ENCODE data around the gene RBFOX1. TPM values are rescaled to one million over a fixed set of nuclear protein-coding genes. Genes with fewer than 3 reads are reported as not detected.
"Not testable (repeated sequence)": the region's sequence is repeated elsewhere in the genome, so short reads cannot be mapped to it uniquely, and the experiment has no call there.

Gene RBFOX1
- total RNA-seq, 2 experiments from 2014 or later = not detected

DNA sequence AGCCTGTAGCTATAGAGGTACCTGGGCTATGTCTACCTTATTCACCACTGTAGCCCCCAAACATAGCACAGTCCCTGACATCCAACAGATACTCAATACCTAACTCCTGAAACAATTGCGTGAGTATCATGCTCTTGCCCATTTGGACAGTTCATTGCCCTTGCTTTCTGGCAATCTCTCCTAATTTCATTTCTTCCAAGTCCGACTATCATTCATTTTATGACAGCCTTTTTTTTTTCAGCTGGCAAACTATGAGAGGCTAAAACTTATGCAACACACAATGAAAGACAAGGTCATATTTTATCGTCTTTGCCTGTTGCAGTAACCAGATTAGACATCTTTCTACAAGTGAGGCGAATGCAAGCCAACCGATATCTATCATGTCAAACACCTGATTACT lies 169.2 kb downstream of the RBFOX1 start:
- H3K4me1 Mint-ChIP-seq = no peaks in the 10 kb centered on the region
- no peaks in the 10 kb centered on the region for H3K36me3 Mint-ChIP-seq (ENCODE audit: low read depth)
- H3K27ac Mint-ChIP-seq = no peak overlapping the region
- peaks cover 31% of the 10 kb centered on the region for H3K9me3 Mint-ChIP-seq
- POLR2A ChIA-PET = no interaction called here
- CTCF ChIA-PET = no interaction called here
- H3K27me3 Mint-ChIP-seq = no peaks in the 10 kb centered on the region
- no peak for DNase-seq
- no peak overlapping the region for H3K4me3 Mint-ChIP-seq

DNA sequence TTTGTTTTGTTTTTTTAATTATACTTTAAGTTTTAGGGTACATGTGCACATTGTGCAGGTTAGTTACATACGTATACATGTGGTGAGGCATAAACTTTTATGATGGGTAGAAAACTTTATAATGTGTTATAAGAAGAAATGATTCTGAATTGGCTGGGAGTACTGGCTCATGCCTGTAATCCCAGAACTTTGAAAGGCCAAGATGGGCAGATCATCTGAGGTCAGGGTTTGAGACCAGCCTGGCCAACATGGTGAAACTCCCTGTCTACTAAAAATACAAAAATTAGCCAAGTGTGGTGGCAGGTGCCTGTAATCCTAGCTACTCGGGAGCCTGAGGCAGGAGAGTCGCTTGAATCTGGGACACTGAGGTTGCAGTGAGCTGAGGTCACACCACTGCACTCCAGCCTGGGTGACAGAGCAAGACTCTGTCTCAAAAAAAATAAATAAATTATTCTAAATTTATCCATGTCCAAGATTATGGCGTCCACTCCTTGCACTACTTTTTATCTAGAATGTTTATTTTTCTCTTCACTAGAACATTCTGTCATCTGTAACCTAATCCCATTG lies 170.0 kb downstream of the RBFOX1 start:
- not testable (repeated sequence) for H3K27ac Mint-ChIP-seq

DNA sequence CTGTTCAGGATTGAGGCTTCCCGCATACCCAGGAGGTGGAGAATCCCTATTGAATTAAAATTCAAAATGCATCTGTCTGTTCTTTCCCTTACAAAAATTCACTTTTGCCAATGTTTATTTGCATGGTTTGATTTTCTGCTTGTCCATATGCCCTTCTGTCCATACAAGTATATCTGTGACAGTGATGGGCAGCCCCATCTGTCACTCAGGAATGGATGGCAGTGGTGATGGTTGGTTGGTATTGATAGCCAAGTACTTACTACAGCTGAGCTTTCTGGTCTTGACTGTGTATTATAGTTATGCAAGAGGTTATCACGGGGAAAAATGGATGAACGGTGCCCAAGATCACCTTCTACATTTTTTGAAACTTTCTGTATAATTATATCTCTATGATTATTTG lies 171.0 kb downstream of the RBFOX1 start:
- Mint-ChIP-seq H3K27ac (no peak overlapping the region), H3K27me3 (no peaks in the 10 kb centered on the region), H3K36me3 (ENCODE audit: low read depth) (no peaks in the 10 kb centered on the region), H3K4me3 (no peak overlapping the region), H3K4me1 (no peaks in the 10 kb centered on the region), H3K9me3 (peaks cover 28% of the 10 kb centered on the region)
- POLR2A ChIA-PET = no interaction called here
- CTCF ChIA-PET = no interaction called here
- DNase-seq = no peak

More for the DNA sequence above, 170.0 kb downstream of the RBFOX1 start:
- POLR2A ChIA-PET; H3K27me3 Mint-ChIP-seq; H3K4me1 Mint-ChIP-seq; H3K4me3 Mint-ChIP-seq; DNase-seq; CTCF ChIA-PET; H3K36me3 Mint-ChIP-seq (ENCODE audit: low read depth): not testable (repeated sequence)
- peaks cover 28% of the 10 kb centered on the region for H3K9me3 Mint-ChIP-seq

DNA sequence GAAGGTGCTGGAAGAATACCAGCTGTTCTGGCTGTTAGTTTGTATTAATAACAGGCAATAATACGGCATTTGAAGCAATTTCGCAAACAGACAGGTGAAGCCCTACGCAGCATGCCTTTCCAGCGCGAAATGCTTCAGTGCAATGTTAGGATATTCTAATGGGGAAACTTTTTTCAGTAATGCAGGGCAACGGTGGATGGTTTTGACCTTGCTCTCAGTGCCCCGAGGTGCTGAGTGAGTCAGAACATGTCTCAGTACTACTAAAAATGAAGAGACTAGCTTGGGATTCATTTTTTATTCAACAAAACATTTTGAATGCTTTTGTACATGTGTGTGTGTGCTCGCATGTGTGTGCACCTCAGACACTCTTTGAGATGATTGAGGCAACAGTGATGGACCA lies 172.2 kb downstream of the RBFOX1 start:
- peaks cover 35% of the 10 kb centered on the region for H3K9me3 Mint-ChIP-seq
- no peak overlapping the region for H3K27ac Mint-ChIP-seq
- CTCF ChIA-PET = no interaction called here
- H3K27me3 Mint-ChIP-seq = no peaks in the 10 kb centered on the region
- POLR2A ChIA-PET = no interaction called here
- no peaks in the 10 kb centered on the region for H3K4me1 Mint-ChIP-seq
- no peaks in the 10 kb centered on the region for H3K36me3 Mint-ChIP-seq (ENCODE audit: low read depth)
- no peak for DNase-seq
- no peak overlapping the region for H3K4me3 Mint-ChIP-seq

DNA sequence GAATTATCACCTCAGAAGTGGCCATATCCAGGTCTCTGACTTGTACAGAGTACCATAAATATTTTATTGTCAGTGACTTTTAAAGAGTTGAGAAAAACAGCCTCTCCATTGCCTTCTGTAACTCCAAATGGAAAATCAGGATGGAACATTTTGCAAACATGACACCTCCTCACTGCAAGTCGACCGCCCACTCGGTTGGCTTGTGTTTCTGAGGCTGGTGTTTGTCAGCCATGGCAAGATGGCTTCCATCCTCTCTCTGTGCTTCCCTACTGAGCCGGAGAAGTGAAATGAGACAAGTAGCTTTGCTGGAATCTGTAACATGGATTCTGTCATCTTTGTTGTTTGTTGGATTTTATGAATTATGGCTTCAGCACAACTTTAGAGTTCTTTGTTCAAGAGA lies 172.8 kb downstream of the RBFOX1 start:
- DNase-seq = no peak
- no peaks in the 10 kb centered on the region for H3K4me1 Mint-ChIP-seq
- H3K27ac Mint-ChIP-seq = no peak overlapping the region
- no peak overlapping the region for H3K4me3 Mint-ChIP-seq
- H3K27me3 Mint-ChIP-seq = no peaks in the 10 kb centered on the region
- H3K36me3 Mint-ChIP-seq (ENCODE audit: low read depth) = no peaks in the 10 kb centered on the region
- ChIA-PET CTCF (no interaction called here), POLR2A (no interaction called here)
- peaks cover 37% of the 10 kb centered on the region for H3K9me3 Mint-ChIP-seq

DNA sequence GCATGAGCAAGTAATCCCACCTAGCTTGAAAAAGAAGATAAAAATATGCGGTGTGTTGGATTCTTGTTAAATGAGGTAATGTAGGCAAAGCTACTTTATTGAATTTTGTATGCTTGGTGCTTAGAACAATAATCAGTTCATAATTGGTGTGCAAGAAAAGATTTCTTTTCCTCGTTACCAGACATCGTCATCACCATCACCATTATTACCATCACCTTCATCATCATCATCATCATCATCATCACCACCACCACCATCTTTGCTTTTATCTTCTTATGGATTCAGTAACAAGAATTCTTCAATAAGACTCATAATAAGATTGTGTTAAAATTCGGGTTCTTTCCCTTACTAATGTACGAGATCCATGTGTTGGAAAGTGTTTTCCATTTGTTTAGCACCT lies 173.7 kb downstream of the RBFOX1 start:
- POLR2A ChIA-PET = no interaction called here
- no peaks in the 10 kb centered on the region for H3K4me1 Mint-ChIP-seq
- no peak for DNase-seq
- no peaks in the 10 kb centered on the region for H3K36me3 Mint-ChIP-seq (ENCODE audit: low read depth)
- no peak overlapping the region for H3K27ac Mint-ChIP-seq
- peaks cover 36% of the 10 kb centered on the region for H3K9me3 Mint-ChIP-seq
- no peaks in the 10 kb centered on the region for H3K27me3 Mint-ChIP-seq
- no peak overlapping the region for H3K4me3 Mint-ChIP-seq
- CTCF ChIA-PET = no interaction called here

DNA sequence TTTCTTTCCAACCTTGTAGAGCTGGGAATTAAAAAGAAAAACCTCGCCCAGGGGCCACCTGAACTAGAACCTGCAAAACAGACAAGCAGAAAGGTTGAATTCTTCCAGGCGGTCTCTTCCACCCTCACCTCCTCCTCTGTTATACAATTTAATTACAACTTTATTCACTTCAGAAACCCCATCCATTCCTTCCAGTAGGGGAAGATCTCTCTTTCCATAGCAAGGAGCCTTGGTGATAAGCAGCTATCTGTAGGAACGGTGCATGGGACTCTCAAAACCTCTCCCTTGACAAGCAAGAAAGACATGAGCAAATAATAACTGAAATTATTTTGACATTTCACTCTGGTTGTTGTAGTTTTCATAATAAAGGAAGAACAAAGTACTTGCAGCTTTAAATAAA lies 176.0 kb downstream of the RBFOX1 start:
- Mint-ChIP-seq H3K4me1 (no peaks in the 10 kb centered on the region), H3K27ac (no peak overlapping the region), H3K27me3 (no peaks in the 10 kb centered on the region), H3K4me3 (no peak overlapping the region), H3K36me3 (ENCODE audit: low read depth) (no peaks in the 10 kb centered on the region), H3K9me3 (peaks cover 32% of the 10 kb centered on the region)
- POLR2A ChIA-PET = no interaction called here
- DNase-seq = no peak
- CTCF ChIA-PET = no interaction called here

DNA sequence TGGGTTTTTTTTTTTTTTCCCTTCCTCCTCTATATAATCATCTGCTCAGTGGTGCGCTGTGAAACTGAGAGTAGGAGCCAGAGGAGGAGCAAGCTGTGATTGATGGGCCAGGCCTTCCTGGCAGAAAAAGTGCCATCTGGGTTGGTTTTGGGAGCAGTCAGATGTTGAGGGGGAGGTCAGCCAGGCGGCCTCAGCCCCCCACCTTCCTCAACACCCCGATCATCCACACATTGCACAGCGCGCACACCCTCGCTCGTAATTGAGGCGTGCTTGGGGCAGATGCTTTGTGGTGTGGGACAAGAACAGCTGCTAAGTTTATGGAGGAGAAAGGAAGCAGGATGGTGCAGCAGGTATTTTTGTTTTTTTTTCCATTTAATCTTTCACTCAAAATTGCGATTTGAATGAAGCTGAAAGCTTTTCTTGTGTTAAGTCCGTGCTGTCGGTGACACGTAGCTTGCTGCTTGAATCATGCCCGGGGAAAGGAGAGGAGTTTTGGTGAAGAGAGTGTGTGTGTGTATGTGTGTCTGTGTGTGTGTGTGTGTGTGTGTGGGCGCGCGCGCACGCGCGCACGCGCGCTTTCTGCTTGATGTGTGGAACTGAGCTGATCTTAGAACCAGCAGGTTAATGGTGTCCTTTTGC lies 177.4 kb downstream of the RBFOX1 start:
- ChIA-PET POLR2A (no interaction called here), CTCF (no interaction called here)
- Mint-ChIP-seq H3K4me1 (no peaks in the 10 kb centered on the region), H3K4me3 (no peak overlapping the region), H3K36me3 (ENCODE audit: low read depth) (no peaks in the 10 kb centered on the region), H3K27me3 (no peaks in the 10 kb centered on the region), H3K9me3 (peaks cover 33% of the 10 kb centered on the region), H3K27ac (no peak overlapping the region)
- DNase-seq = no peak

DNA sequence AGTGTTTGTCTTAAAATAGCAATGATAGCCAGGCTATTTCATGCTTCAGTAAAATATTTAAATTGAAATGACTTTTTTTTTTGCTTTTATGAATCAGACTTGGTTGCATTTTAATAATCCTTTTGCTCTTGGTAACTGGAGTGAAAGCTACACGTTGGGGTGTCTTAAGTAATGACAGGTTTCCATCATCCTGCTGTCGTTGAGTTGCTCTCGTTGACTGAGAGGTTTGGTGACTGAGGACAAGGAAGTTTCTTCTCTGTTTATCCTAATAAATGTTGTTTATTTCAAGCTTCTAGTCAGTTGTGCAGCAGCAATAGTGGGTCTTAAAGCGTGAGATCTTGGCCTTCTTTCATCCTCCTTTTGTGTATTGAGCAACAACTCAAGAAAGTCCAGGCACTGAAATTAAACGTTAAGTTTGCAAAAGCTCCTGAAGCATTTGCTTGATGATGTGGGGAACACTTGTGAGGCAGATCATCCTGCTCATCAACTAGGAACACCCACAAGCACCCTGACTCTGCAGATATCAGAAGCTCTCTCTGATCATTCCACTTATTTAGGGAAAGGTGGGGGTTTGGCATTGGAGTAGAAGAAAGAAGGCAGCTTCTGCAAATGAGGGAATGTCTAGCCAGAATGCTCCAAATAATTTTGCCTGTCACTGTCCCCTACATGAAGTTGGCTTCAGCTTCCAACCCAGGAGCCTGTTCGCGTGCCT lies 179.1 kb downstream of the RBFOX1 start:
- peaks cover 29% of the 10 kb centered on the region for H3K9me3 Mint-ChIP-seq
- no peak for DNase-seq
- H3K27ac Mint-ChIP-seq = no peak overlapping the region
- CTCF ChIA-PET = no interaction called here
- H3K27me3 Mint-ChIP-seq = no peaks in the 10 kb centered on the region
- no peaks in the 10 kb centered on the region for H3K4me1 Mint-ChIP-seq
- H3K36me3 Mint-ChIP-seq (ENCODE audit: low read depth) = no peaks in the 10 kb centered on the region
- H3K4me3 Mint-ChIP-seq = no peak overlapping the region
- POLR2A ChIA-PET = no interaction called here

DNA sequence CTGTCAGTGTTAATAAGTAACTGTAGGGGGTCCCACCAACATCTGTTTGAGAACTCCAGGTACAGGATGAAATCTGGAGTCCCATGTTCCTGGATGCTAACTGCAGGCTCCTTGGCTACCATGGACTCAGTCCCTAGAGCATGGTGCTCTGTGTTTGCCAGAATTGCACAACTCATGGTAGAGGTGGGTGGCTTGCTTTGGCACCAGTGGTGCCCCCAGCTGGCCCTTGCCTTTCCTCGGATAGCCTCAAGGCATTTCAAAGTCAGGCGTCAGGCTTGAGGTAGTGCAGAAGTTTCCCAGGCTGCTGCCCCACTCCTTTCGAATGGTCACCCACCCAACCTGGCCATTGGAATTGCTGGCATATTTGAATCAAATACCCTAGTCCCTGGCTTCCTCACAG lies 179.9 kb downstream of the RBFOX1 start:
- Mint-ChIP-seq H3K4me1 (no peaks in the 10 kb centered on the region), H3K36me3 (ENCODE audit: low read depth) (no peaks in the 10 kb centered on the region), H3K27ac (no peak overlapping the region), H3K9me3 (peaks cover 34% of the 10 kb centered on the region), H3K4me3 (no peak overlapping the region), H3K27me3 (no peaks in the 10 kb centered on the region)
- no peak for DNase-seq
- ChIA-PET CTCF (no interaction called here), POLR2A (no interaction called here)

DNA sequence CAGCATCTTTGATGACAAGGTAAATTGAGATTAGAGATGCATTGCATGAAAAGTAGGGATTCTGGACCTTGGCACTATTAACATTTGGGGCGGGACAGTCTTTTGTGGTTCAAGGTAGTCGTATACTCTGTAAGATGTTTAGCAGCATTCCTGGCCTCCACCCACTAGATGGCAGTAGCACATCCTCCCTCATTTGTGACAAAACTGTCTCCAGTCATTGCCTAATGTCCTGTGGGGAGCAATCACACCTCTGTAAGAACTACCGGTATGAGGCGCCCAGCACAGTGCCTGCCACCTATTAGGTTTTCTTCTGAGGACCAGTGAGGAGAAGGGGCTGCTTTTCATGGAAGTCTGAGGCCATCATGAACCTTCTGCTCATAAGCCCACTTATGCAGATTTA lies 180.8 kb downstream of the RBFOX1 start:
- Mint-ChIP-seq H3K27ac (no peak overlapping the region), H3K9me3 (peaks cover 37% of the 10 kb centered on the region), H3K27me3 (no peaks in the 10 kb centered on the region), H3K4me3 (no peak overlapping the region), H3K36me3 (ENCODE audit: low read depth) (no peaks in the 10 kb centered on the region), H3K4me1 (no peaks in the 10 kb centered on the region)
- ChIA-PET CTCF (no interaction called here), POLR2A (no interaction called here)
- no peak for DNase-seq

DNA sequence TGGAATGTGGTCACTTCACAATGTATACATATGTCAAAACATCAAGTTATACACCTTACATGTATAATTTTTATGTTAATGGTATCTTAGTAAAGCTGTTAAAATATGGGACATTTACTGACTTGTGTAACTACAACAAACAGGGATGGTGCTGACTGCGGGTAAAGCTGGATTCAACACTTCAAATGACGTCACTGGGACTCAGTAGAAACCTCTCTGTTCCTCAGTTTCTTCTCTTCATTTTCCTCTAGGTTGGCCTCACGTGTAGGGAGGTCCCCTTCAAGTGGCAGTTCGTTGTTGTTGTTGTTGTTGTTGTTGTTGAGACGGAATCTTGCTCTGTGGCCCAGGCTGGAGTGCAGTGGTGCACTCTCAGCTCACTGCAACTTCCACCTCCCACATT lies 182.9 kb downstream of the RBFOX1 start:
- H3K27me3 Mint-ChIP-seq = no peaks in the 10 kb centered on the region
- H3K4me1 Mint-ChIP-seq = no peaks in the 10 kb centered on the region
- no peak overlapping the region for H3K27ac Mint-ChIP-seq
- no peak for DNase-seq
- CTCF ChIA-PET = no interaction called here
- H3K4me3 Mint-ChIP-seq = no peak overlapping the region
- H3K36me3 Mint-ChIP-seq (ENCODE audit: low read depth) = no peaks in the 10 kb centered on the region
- H3K9me3 Mint-ChIP-seq = peaks cover 33% of the 10 kb centered on the region
- POLR2A ChIA-PET = no interaction called here

DNA sequence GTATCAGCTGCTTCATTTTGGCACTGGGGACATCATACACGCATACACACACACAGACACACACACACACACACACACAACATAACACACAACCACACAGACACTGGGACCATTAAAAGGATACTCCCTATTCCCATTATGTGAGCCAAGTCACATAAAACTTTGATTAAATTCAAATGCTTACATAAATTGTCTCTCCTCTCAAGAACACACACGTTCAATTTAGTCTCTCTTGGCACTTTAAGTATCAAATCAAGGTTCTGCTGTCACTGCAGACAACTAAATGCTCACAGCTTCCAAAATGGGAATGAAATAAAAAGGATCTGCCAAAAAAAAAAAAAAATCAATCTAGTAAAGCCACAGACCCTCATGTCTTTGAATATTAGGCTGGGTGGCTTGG lies 184.9 kb downstream of the RBFOX1 start:
- Mint-ChIP-seq H3K9me3 (peaks cover 32% of the 10 kb centered on the region), H3K4me3 (no peak overlapping the region), H3K27me3 (no peaks in the 10 kb centered on the region), H3K4me1 (no peaks in the 10 kb centered on the region), H3K36me3 (ENCODE audit: low read depth) (no peaks in the 10 kb centered on the region), H3K27ac (no peak overlapping the region)
- DNase-seq = no peak
- ChIA-PET CTCF (no interaction called here), POLR2A (no interaction called here)

DNA sequence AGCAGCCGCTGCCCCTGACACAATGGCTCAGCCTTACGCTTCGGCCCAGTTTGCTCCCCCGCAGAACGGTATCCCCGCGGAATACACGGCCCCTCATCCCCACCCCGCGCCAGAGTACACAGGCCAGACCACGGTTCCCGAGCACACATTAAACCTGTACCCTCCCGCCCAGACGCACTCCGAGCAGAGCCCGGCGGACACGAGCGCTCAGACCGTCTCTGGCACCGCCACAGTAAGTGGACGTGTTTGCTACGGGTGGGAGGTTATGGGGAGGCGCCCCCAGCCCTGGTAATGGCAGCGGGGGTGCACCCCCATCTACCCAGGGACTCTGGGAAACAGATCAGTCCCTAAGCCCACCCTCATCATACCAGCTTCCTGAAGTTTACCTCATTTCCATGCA lies 185.5 kb downstream of the RBFOX1 start:
- POLR2A ChIA-PET = no interaction called here
- CTCF ChIA-PET = no interaction called here

More for the DNA sequence above, 185.5 kb downstream of the RBFOX1 start:
- no peak for DNase-seq
- peaks cover 32% of the 10 kb centered on the region for H3K9me3 Mint-ChIP-seq
- H3K4me1 Mint-ChIP-seq = no peaks in the 10 kb centered on the region
- H3K36me3 Mint-ChIP-seq (ENCODE audit: low read depth) = no peaks in the 10 kb centered on the region
- no peak overlapping the region for H3K4me3 Mint-ChIP-seq
- no peaks in the 10 kb centered on the region for H3K27me3 Mint-ChIP-seq
- H3K27ac Mint-ChIP-seq = no peak overlapping the region

Data from activated CD4-positive, alpha-beta memory T cell treated with anti-CD3 and anti-CD28 coated beads, Interleukin-2, amount 10 ng/mL, durations not matched to agents 7 days and 5 days (primary cell).